Trophoblast cell (in vitro differentiated cells and primary cell): Measurements from ENCODE around the gene AIMP1.

Experiments used
- DNase-seq, 2 donors: peaks; one replicate each; pipeline ENCODE4 v3.0.0-alpha.2; 2016
- H2AFZ ChIP-seq: 2 replicates; pipeline ENCODE4 v1.6.1; 2013; ENCODE audit warnings: low read length, moderate library complexity, mild to moderate bottlenecking; ENCODE audit not compliant: insufficient read depth, poor library complexity
- H2AK5ac ChIP-seq: 2 replicates; pipeline ENCODE4 v1.6.1; 2013; ENCODE audit warnings: mild to moderate bottlenecking, low read length
- H2BK120ac ChIP-seq: 2 replicates; pipeline ENCODE4 v1.6.1; 2013; ENCODE audit warnings: low read length, mild to moderate bottlenecking, moderate library complexity; ENCODE audit not compliant: insufficient read depth, poor library complexity
- H2BK12ac ChIP-seq: 2 replicates; pipeline ENCODE4 v1.6.1; 2013; ENCODE audit warnings: mild to moderate bottlenecking, low read length, moderate library complexity
- H2BK5ac ChIP-seq: 2 replicates; pipeline ENCODE4 v1.6.1; 2013; ENCODE audit warnings: low read length, low read depth, moderate library complexity, mild to moderate bottlenecking; ENCODE audit not compliant: poor library complexity
- H3K14ac ChIP-seq: 2 replicates; pipeline ENCODE4 v1.6.1; 2013; ENCODE audit warnings: mild to moderate bottlenecking, low read length
- H3K18ac ChIP-seq: 2 replicates; pipeline ENCODE4 v1.6.1; 2013; ENCODE audit warnings: mild to moderate bottlenecking, low read length
- H3K23ac ChIP-seq: 2 replicates; pipeline ENCODE4 v1.6.1; 2013; ENCODE audit warnings: low read length
- H3K27ac ChIP-seq: 2 replicates; pipeline ENCODE4 v1.5.1; 2013; ENCODE audit warnings: low read depth, mild to moderate bottlenecking, inconsistent platforms, low read length, moderate library complexity
- H3K27me3 ChIP-seq: 2 replicates; pipeline ENCODE4 v1.6.1; 2013; ENCODE audit warnings: inconsistent platforms, mild to moderate bottlenecking, low read length, moderate library complexity; ENCODE audit not compliant: insufficient read depth
- H3K36me3 ChIP-seq, 2 experiments: 1 replicate in 1 of 2; 2 replicates in 1 of 2; pipeline ENCODE4 v1.6.1; 2013; ENCODE audit warnings: low read length in 2 of 2, mild to moderate bottlenecking in 2 of 2, moderate library complexity in 1 of 2; ENCODE audit not compliant: insufficient read depth in 2 of 2, control insufficient read depth in 1 of 2
- H3K4ac ChIP-seq: 2 replicates; pipeline ENCODE4 v1.6.1; 2013; ENCODE audit warnings: low read depth, mild to moderate bottlenecking, low read length, moderate library complexity
- H3K4me1 ChIP-seq, 2 experiments: 1 replicate in 1 of 2; 2 replicates in 1 of 2; pipeline ENCODE4 v1.6.1; 2013; ENCODE audit warnings: low read length in 2 of 2, mild to moderate bottlenecking in 2 of 2, moderate library complexity in 1 of 2; ENCODE audit not compliant: insufficient read depth in 2 of 2, control insufficient read depth in 1 of 2
- H3K4me2 ChIP-seq: 2 replicates; pipeline ENCODE4 v1.6.1; 2013; ENCODE audit warnings: inconsistent platforms, mild to moderate bottlenecking, low read length, moderate library complexity
- H3K4me3 ChIP-seq: 2 replicates; pipeline ENCODE4 v1.5.1; 2013; ENCODE audit warnings: mild to moderate bottlenecking, low read depth, low read length, inconsistent platforms
- H3K79me1 ChIP-seq: one replicate; pipeline ENCODE4 v1.6.1; 2013; ENCODE audit warnings: low read length
- H3K79me2 ChIP-seq: 2 replicates; pipeline ENCODE4 v1.6.1; 2013; ENCODE audit warnings: low read length, mild to moderate bottlenecking; ENCODE audit not compliant: control insufficient read depth, insufficient read depth, poor library complexity
- H3K9ac ChIP-seq: 2 replicates; pipeline ENCODE4 v1.6.1; 2013; ENCODE audit warnings: mild to moderate bottlenecking, low read length
- H3K9me3 ChIP-seq: 2 replicates; pipeline ENCODE4 v1.6.1; 2013; ENCODE audit warnings: low read depth, mild to moderate bottlenecking, control low read depth, inconsistent platforms, low read length; ENCODE audit not compliant: insufficient read depth
- H4K12ac ChIP-seq: 2 replicates; pipeline ENCODE4 v1.6.1; 2013; ENCODE audit warnings: low read depth, mild to moderate bottlenecking, low read length, moderate library complexity
- H4K8ac ChIP-seq: 2 replicates; pipeline ENCODE4 v1.6.1; 2013; ENCODE audit warnings: low read depth, mild to moderate bottlenecking, low read length, moderate library complexity
- H4K91ac ChIP-seq: one replicate; pipeline ENCODE4 v1.6.1; 2013; ENCODE audit warnings: low read depth, mild to moderate bottlenecking, low read length, moderate library complexity
- WGBS: extraction: QIAGEN DNeasy Blood & Tissue Kit; methylation state at CpG from one replicate; pipeline ENCODE4 v1.1.7; 2013; ENCODE audit warnings: missing lambda C conversion rate; ENCODE audit not compliant: insufficient read length, insufficient coverage; ENCODE audit errors: extremely low coverage; 5-methylcytosine and 5-hydroxymethylcytosine counted together

The AIMP1 gene

GRCh38 chr4:106329041-106329618 is 12.8 kb downstream of the AIMP1 start:
- Histone ChIP-seq H3K4me1 (no peaks in the 10 kb centered on the region), H3K27ac (no peak overlapping the region), H2BK120ac (no peak overlapping the region), H2BK5ac (no peak overlapping the region), H3K79me2 (no peaks in the 10 kb centered on the region), H2AK5ac (no peak overlapping the region), H3K9ac (no peak overlapping the region), H3K18ac (no peak overlapping the region), H3K79me1 (no peaks in the 10 kb centered on the region), H2BK12ac (no peak overlapping the region), H3K4ac (no peak overlapping the region), H3K4me3 (no peak overlapping the region), H3K9me3 (no peaks in the 10 kb centered on the region), H2AFZ (no peak overlapping the region), H4K12ac (no peak overlapping the region), H3K36me3 (peaks cover 0 to 6% of the 10 kb centered on the region in 2 experiments), H3K23ac (no peak overlapping the region), H3K14ac (no peak overlapping the region), H4K91ac (no peak overlapping the region), H3K4me2 (no peak overlapping the region), H4K8ac (no peak overlapping the region), H3K27me3 (no peaks in the 10 kb centered on the region)
- WGBS = no CpG with 5 or more reads among the region's 1 CpG
- DNase-seq = peak; percentile 1 to 58

DNA sequence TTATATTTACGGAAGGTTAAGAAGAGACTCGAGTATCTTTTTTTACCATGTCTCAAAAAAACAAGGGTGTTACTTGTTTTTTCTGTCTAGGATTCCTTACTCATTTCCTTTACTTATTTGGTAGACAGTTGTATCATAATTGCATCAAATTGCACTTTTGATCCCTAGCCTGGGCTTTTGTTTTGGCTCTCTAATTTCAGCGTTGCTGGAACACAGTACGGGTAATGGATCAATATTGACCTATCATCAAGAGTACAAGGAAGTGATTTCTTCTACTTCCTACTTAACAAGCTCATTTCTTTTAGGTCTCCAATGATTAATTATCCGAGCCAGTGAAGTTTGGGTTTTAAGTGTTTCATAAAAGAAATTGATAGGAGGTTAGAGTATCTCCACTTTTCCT is 16.8 kb downstream of the AIMP1 start:
- Histone ChIP-seq H3K18ac (no peak overlapping the region), H3K79me1 (no peaks in the 10 kb centered on the region), H3K4ac (no peak overlapping the region), H3K79me2 (no peaks in the 10 kb centered on the region), H2AK5ac (no peak overlapping the region), H2BK12ac (no peak overlapping the region), H4K8ac (no peak overlapping the region), H4K91ac (no peak overlapping the region), H3K4me2 (no peak overlapping the region), H3K9me3 (no peaks in the 10 kb centered on the region), H3K9ac (no peak overlapping the region), H3K27me3 (no peaks in the 10 kb centered on the region), H3K4me3 (no peak overlapping the region), H3K36me3 (peaks cover 5 to 9% of the 10 kb centered on the region in 2 experiments), H2BK5ac (no peak overlapping the region), H2BK120ac (no peak overlapping the region), H3K27ac (no peak overlapping the region), H3K23ac (no peak overlapping the region), H2AFZ (no peak overlapping the region), H3K4me1 (no peaks in the 10 kb centered on the region), H3K14ac (no peak overlapping the region), H4K12ac (no peak overlapping the region)
- no peak for DNase-seq
- WGBS = no CpG with 5 or more reads among the region's 5 CpGs

GRCh38 chr4:106334741-106335470 is 18.6 kb downstream of the AIMP1 start:
- Histone ChIP-seq H3K4me2 (no peak overlapping the region), H3K4ac (no peak overlapping the region), H3K9ac (no peak overlapping the region), H2BK5ac (no peak overlapping the region), H2BK120ac (no peak overlapping the region), H2AFZ (no peak overlapping the region), H3K9me3 (no peaks in the 10 kb centered on the region), H3K23ac (no peak overlapping the region), H4K8ac (no peak overlapping the region), H3K27ac (no peak overlapping the region), H4K12ac (no peak overlapping the region), H4K91ac (no peak overlapping the region), H3K79me2 (no peaks in the 10 kb centered on the region), H2BK12ac (no peak overlapping the region), H3K4me3 (no peak overlapping the region), H3K4me1 (no peaks in the 10 kb centered on the region), H3K36me3 (peaks cover 13 to 15% of the 10 kb centered on the region in 2 experiments), H2AK5ac (no peak overlapping the region), H3K79me1 (no peaks in the 10 kb centered on the region), H3K14ac (no peak overlapping the region), H3K27me3 (no peaks in the 10 kb centered on the region), H3K18ac (no peak overlapping the region)
- no peak for DNase-seq
- WGBS = no CpG with 5 or more reads among the region's 1 CpG

DNA sequence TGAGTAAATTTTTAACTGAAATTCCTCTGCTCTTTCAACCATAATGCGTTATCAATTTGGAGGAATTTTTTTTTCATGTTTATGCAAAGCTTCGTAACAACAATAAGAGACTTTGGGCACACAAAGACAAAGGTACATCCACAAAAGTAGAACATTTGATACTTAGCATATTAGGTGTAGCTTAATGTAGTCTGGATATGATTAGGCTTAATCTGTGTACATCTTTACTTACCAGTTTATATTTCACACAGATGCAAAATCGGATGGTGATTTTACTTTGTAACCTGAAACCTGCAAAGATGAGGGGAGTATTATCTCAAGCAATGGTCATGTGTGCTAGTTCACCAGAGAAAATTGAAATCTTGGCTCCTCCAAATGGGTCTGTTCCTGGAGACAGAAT is 20.3 kb downstream of the AIMP1 start:
- Histone ChIP-seq H2BK12ac (no peak overlapping the region), H3K4ac (no peak overlapping the region), H3K23ac (no peak overlapping the region), H3K9me3 (no peaks in the 10 kb centered on the region), H3K4me1 (no peaks in the 10 kb centered on the region), H2AFZ (no peak overlapping the region), H2BK120ac (no peak overlapping the region), H2AK5ac (no peak overlapping the region), H3K79me1 (no peaks in the 10 kb centered on the region), H3K9ac (no peak overlapping the region), H3K14ac (no peak overlapping the region), H4K91ac (no peak overlapping the region), H2BK5ac (no peak overlapping the region), H4K12ac (no peak overlapping the region), H3K27me3 (no peaks in the 10 kb centered on the region), H3K36me3 (peaks cover 13 to 15% of the 10 kb centered on the region in 2 experiments), H4K8ac (no peak overlapping the region), H3K79me2 (no peaks in the 10 kb centered on the region), H3K4me2 (no peak overlapping the region), H3K18ac (no peak overlapping the region), H3K27ac (no peak overlapping the region), H3K4me3 (no peak overlapping the region)
- no CpG with 5 or more reads among the region's 3 CpGs for WGBS
- DNase-seq = no peak
